Skeletal muscle tissue (tissue), 4 donors: ENCODE results near the gene CTNND2. TPM values are rescaled to one million over a fixed set of nuclear protein-coding genes. Genes with fewer than 3 reads are reported as not detected.

Source experiments
- H3K27ac ChIP-seq: one replicate; pipeline ENCODE4 v1.7.0; 2013; ENCODE audit warnings: mild to moderate bottlenecking, low read depth, low read length, inconsistent platforms
- H3K27me3 ChIP-seq, 3 donors: one replicate each; pipeline ENCODE4 v1.7.0; 2013; ENCODE audit warnings: low read length in 3 of 3; ENCODE audit not compliant: control insufficient read depth in 3 of 3, insufficient read depth in 3 of 3
- H3K36me3 ChIP-seq, 3 donors: one replicate each; pipeline ENCODE4 v1.7.0; 2013; ENCODE audit warnings: low read length in 3 of 3; ENCODE audit not compliant: control insufficient read depth in 3 of 3, insufficient read depth in 3 of 3
- H3K4me1 ChIP-seq, 3 donors: one replicate each; pipeline ENCODE4 v1.7.0; 2013; ENCODE audit warnings: low read length in 3 of 3, mild to moderate bottlenecking in 3 of 3; ENCODE audit not compliant: control insufficient read depth in 3 of 3, insufficient read depth in 3 of 3
- H3K4me3 ChIP-seq, 3 donors: one replicate each; pipeline ENCODE4 v1.7.0; 2013; ENCODE audit warnings: low read length in 3 of 3
- H3K9ac ChIP-seq, 3 donors: one replicate each; pipeline ENCODE4 v1.7.0; 2013; ENCODE audit warnings: low read length in 3 of 3, mild to moderate bottlenecking in 3 of 3, moderate library complexity in 2 of 3, low read depth in 1 of 3
- H3K9me3 ChIP-seq, 3 donors: one replicate each; pipeline ENCODE4 v1.7.0; 2013; ENCODE audit warnings: low read length in 3 of 3; ENCODE audit not compliant: control insufficient read depth in 3 of 3
- total RNA-seq: library from RNA; depleted of rRNA; stranded (reverse); fragments of >200 nt; gene quantifications from one replicate; pipeline ENCODE4 v1.2.3, GENCODE V29; 2014
- donor health status: Osteomylitis.

Gene CTNND2
- total RNA-seq, 1 donor from 2014 or later = 0.52 TPM

- Histone ChIP-seq H3K4me3 (no peak overlapping the region), H3K36me3 (no peaks in the 10 kb centered on the region), H3K27me3 (no peaks in the 10 kb centered on the region), H3K4me1 (no peaks in the 10 kb centered on the region), H3K27ac (no peak overlapping the region), H3K9ac (no peak overlapping the region), H3K9me3 (peaks cover 0 to 2% (median 0%) of the 10 kb centered on the region in 3 donors)
These were observed 107.1 kb downstream of the CTNND2 start for GRCh38 chr5:11797132-11797531.

- no peaks in the 10 kb centered on the region for H3K36me3 ChIP-seq
- H3K4me3 ChIP-seq = no peak overlapping the region
- no peak overlapping the region for H3K9ac ChIP-seq
- H3K27me3 ChIP-seq = no peaks in the 10 kb centered on the region
- peaks cover 0 to 2% (median 0%) of the 10 kb centered on the region in 3 donors for H3K9me3 ChIP-seq
- no peaks in the 10 kb centered on the region for H3K4me1 ChIP-seq
- no peak overlapping the region for H3K27ac ChIP-seq
These were observed 110.8 kb downstream of the CTNND2 start for GRCh38 chr5:11793396-11793795.

GRCh38 chr5:11792621-11793020, 111.6 kb downstream of the CTNND2 start:
- no peaks in the 10 kb centered on the region for H3K36me3 ChIP-seq
- H3K9me3 ChIP-seq = peaks cover 0 to 2% (median 0%) of the 10 kb centered on the region in 3 donors
- H3K27me3 ChIP-seq = no peaks in the 10 kb centered on the region
- H3K9ac ChIP-seq = no peak overlapping the region
- H3K4me3 ChIP-seq = no peak overlapping the region
- H3K4me1 ChIP-seq = no peaks in the 10 kb centered on the region
- no peak overlapping the region for H3K27ac ChIP-seq

GRCh38 chr5:11791792-11792191, 112.5 kb downstream of the CTNND2 start:
- no peak overlapping the region for H3K4me3 ChIP-seq
- no peak overlapping the region for H3K9ac ChIP-seq
- peaks cover 0 to 2% (median 0%) of the 10 kb centered on the region in 3 donors for H3K9me3 ChIP-seq
- no peaks in the 10 kb centered on the region for H3K36me3 ChIP-seq
- no peaks in the 10 kb centered on the region for H3K4me1 ChIP-seq
- H3K27ac ChIP-seq = no peak overlapping the region
- no peaks in the 10 kb centered on the region for H3K27me3 ChIP-seq

- Histone ChIP-seq H3K9me3 (no peaks in the 10 kb centered on the region), H3K36me3 (no peaks in the 10 kb centered on the region), H3K27me3 (no peaks in the 10 kb centered on the region), H3K9ac (no peak overlapping the region), H3K27ac (no peak overlapping the region), H3K4me1 (no peaks in the 10 kb centered on the region), H3K4me3 (no peak overlapping the region)
These were observed 114.0 kb downstream of the CTNND2 start for GRCh38 chr5:11790201-11790600.

- Histone ChIP-seq H3K27ac (no peak overlapping the region), H3K27me3 (no peaks in the 10 kb centered on the region), H3K4me3 (no peak overlapping the region), H3K36me3 (no peaks in the 10 kb centered on the region), H3K4me1 (no peaks in the 10 kb centered on the region), H3K9me3 (peaks cover 0 to 6% (median 0%) of the 10 kb centered on the region in 3 donors), H3K9ac (no peak overlapping the region)
These were observed 118.4 kb downstream of the CTNND2 start for GRCh38 chr5:11785771-11786352.

GRCh38 chr5:11780641-11781345, 123.5 kb downstream of the CTNND2 start:
- Histone ChIP-seq H3K9ac (no peak overlapping the region), H3K36me3 (no peaks in the 10 kb centered on the region), H3K27me3 (no peaks in the 10 kb centered on the region), H3K4me3 (no peak overlapping the region), H3K9me3 (peaks cover 0 to 6% (median 0%) of the 10 kb centered on the region in 3 donors), H3K27ac (no peak overlapping the region), H3K4me1 (no peaks in the 10 kb centered on the region)

- Histone ChIP-seq H3K36me3 (no peaks in the 10 kb centered on the region), H3K4me1 (no peaks in the 10 kb centered on the region), H3K9me3 (no peaks in the 10 kb centered on the region), H3K9ac (no peak overlapping the region), H3K4me3 (no peak overlapping the region), H3K27me3 (no peaks in the 10 kb centered on the region), H3K27ac (no peak overlapping the region)
These were observed 127.2 kb downstream of the CTNND2 start for GRCh38 chr5:11777096-11777495.

- H3K4me1 ChIP-seq = no peaks in the 10 kb centered on the region
- H3K9me3 ChIP-seq = no peaks in the 10 kb centered on the region
- H3K4me3 ChIP-seq = no peak overlapping the region
- no peak overlapping the region for H3K27ac ChIP-seq
- H3K36me3 ChIP-seq = no peaks in the 10 kb centered on the region
- no peak overlapping the region for H3K9ac ChIP-seq
- H3K27me3 ChIP-seq = no peaks in the 10 kb centered on the region
These were observed 133.9 kb downstream of the CTNND2 start for GRCh38 chr5:11770310-11770709.

- Histone ChIP-seq H3K9me3 (no peaks in the 10 kb centered on the region), H3K9ac (no peak overlapping the region), H3K27ac (no peak overlapping the region), H3K4me1 (no peaks in the 10 kb centered on the region), H3K36me3 (no peaks in the 10 kb centered on the region), H3K27me3 (no peaks in the 10 kb centered on the region), H3K4me3 (no peak overlapping the region)
These were observed 143.2 kb downstream of the CTNND2 start for GRCh38 chr5:11760934-11761603.
